Right lung (tissue), 10 donors: ENCODE measurements around the gene AP1G2. TPM values are rescaled to one million over a fixed set of nuclear protein-coding genes. Genes with fewer than 3 reads are reported as not detected.
"Not testable (repeated sequence)": the region's sequence is repeated elsewhere in the genome, so short reads cannot be mapped to it uniquely, and the experiment has no call there.

Source experiments
- DNase-seq, 2 donors: peaks; one replicate each; pipeline ENCODE4 v3.0.0-alpha.2; 2013
- long read RNA-seq, 8 donors: transcript quantifications; one replicate each; lab custom pipeline, GENCODE V29; 2026
- polyA plus RNA-seq, 5 donors: library from polyadenylated mRNA; unstranded; fragments of 120-200 nt; gene quantifications; one replicate each; pipeline versions ENCODE4 v1.2.1 to v1.2.3, GENCODE V29; 2013; ENCODE audit warnings: inconsistent platforms in 1 of 5, low replicate concordance in 1 of 5; ENCODE audit not compliant: insufficient read length in 5 of 5, insufficient read depth in 1 of 5

The AP1G2 gene, protein sequence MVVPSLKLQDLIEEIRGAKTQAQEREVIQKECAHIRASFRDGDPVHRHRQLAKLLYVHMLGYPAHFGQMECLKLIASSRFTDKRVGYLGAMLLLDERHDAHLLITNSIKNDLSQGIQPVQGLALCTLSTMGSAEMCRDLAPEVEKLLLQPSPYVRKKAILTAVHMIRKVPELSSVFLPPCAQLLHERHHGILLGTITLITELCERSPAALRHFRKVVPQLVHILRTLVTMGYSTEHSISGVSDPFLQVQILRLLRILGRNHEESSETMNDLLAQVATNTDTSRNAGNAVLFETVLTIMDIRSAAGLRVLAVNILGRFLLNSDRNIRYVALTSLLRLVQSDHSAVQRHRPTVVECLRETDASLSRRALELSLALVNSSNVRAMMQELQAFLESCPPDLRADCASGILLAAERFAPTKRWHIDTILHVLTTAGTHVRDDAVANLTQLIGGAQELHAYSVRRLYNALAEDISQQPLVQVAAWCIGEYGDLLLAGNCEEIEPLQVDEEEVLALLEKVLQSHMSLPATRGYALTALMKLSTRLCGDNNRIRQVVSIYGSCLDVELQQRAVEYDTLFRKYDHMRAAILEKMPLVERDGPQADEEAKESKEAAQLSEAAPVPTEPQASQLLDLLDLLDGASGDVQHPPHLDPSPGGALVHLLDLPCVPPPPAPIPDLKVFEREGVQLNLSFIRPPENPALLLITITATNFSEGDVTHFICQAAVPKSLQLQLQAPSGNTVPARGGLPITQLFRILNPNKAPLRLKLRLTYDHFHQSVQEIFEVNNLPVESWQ
- 10 to 100 TPM; 62.8 to 94.1 (median 78.2) TPM for polyA plus RNA-seq
- long read RNA-seq, donor 1, partial matches to known transcripts = 0 of 6 reads
- long read RNA-seq, donor 1, other reads (novel, unspliced or antisense) = 0 of 6 reads
- long read RNA-seq, donor 2, partial matches to known transcripts = 5 of 6 reads
- long read RNA-seq, donor 2, other reads (novel, unspliced or antisense) = 0 of 6 reads
- long read RNA-seq, donor 3, transcript AP1G2-214 (2 exons, 658 nt) = major isoform, 5 of 21 reads
- long read RNA-seq, donor 3, partial matches to known transcripts = 10 of 21 reads
- long read RNA-seq, donor 3, other reads (novel, unspliced or antisense) = 0 of 21 reads
- long read RNA-seq, donor 4, partial matches to known transcripts = 0 of 4 reads
- long read RNA-seq, donor 4, other reads (novel, unspliced or antisense) = 0 of 4 reads
- long read RNA-seq, donor 5, transcript AP1G2-214 (2 exons, 658 nt) = major isoform, 6 of 10 reads
- long read RNA-seq, donor 5, partial matches to known transcripts = 0 of 10 reads
- long read RNA-seq, donor 5, other reads (novel, unspliced or antisense) = 0 of 10 reads
- long read RNA-seq, donor 6, partial matches to known transcripts = 8 of 12 reads
- long read RNA-seq, donor 6, other reads (novel, unspliced or antisense) = 0 of 12 reads
- long read RNA-seq, donor 7, partial matches to known transcripts = 14 of 20 reads
- long read RNA-seq, donor 7, other reads (novel, unspliced or antisense) = 0 of 20 reads
- long read RNA-seq, donor 8 = 0 reads

DNA sequence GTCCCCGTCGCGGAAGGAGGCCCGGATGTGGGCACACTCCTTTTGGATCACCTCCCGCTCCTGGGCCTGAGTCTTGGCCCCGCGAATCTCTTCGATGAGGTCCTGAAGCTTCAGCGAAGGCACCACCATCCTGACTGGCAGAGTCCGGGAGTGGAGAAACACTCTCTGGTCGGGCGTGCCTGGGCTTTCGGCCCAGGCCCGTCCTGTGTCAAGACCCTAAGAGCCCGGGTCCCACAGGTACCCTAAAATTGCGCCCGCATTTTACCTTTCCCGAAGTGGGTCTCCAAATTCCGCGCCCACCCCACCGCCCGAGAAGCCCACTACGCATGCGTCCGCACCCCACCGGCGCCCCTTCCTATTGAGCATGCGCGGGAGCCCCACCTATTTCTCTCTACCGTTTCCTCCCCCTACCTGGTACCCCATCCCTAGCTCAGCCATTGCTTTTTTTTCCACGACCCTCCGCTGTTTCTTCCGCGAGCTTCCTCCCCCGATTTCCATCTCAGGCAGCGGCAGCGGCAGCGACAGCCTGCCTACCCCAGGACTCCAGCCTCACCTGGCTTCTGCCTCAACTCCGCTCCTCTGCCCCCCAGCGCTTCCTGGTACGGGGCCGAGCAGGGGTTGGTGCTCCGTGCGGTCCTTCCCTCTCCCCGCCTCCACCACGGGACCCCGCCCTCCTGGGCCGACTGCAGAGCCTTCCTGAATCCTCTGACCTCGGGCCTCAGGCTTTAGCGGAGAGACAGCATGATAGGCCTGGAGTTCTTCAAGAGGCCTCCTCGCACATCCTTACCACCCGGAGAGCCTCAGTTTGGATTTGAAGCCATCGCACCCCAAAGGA lies at the start of gene AP1G2:
Gene AP1G2 (minus strand): TSS at position 606 of the 835 bp plus-strand sequence. CDS start 477 bp downstream, at position 129.
- peak; percentile 75 to 77 for DNase-seq

DNA sequence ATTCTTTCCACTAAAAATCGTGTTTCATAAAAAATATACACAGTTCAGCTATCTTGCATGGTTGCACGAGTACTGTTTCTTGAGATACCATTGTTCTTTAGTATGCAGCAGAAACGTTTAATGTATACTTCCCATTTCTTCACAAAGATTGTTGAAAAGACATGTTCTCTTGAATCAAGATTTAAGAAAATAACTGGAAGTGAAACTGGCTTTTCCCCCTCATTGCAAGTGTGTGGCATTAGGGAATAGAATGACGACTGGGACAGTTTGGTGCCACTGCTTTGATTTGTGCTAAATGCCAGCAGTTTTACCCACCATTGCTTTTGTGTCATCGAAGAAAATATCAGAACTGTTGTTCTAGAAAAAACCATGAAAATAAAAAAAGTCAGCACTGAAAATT lies 48.3 kb upstream of the AP1G2 start:
- DNase-seq = no peak

GRCh38 chr14:23614395-23614828 lies 46.8 kb upstream of the AP1G2 start:
- DNase-seq = no peak

DNA sequence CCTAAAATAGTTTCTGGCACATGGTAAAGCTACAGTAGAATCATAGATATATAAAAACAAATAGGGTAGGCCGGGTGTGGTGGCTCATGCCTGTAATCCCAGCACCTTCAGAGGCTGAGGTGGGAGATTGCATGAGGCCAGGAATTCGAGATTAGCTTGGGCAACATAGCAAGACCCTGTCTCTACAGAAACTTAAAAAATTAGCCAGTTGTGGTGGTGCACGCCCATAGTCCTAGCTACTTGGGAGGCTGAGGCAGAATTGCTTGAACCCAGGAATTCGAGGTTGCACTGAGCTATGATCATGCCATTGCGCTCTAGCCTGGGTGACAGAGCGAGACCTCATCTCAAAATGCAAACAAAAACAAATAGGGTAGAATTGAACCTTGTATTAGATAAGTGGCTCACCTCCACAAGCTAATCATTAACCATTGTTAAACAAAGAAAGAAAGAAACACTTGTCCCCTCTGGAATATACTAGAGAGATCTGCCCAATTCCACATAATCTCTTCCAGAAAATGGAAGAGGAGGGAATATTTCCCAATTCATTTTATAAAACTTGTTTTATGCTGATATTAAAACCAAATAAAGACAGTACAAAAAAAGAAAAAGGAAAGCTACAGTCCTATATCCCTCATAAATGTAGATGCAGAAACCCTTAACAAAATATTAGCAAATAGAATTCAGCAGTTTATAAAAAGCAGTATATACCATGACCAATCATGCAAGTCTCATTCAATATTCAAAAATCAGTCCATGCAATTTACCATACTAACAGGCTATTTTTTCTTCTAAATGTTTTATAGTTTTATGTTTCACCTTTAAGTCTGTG lies 45.9 kb upstream of the AP1G2 start:
- DNase-seq = no peak

DNA sequence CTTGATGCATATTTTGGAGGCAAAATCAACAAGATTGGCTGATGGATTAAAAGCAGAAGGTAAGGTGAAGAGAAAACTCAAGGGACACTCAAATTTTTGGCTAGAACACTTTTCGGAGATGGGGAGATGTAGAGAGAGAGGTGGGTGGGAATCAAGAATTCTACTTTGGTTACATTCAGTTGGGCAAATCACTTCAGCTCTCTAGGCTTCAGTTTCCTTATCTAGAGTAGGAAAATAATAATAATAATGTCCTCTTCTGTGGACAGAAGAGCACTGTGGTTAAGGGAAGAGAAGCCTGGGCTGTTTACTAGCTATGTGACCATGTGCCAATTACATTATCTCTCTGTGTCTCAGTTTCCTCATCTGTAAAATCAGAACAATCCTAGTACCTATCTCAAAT lies 45.2 kb upstream of the AP1G2 start:
- no peak for DNase-seq

- DNase-seq = no peak
Observed at GRCh38 chr14:23612354-23612732, 44.8 kb upstream of the AP1G2 start.

- DNase-seq = no peak
Observed at GRCh38 chr14:23610815-23611289, 43.3 kb upstream of the AP1G2 start.

GRCh38 chr14:23610090-23610814 lies 42.7 kb upstream of the AP1G2 start:
- no peak for DNase-seq

DNA sequence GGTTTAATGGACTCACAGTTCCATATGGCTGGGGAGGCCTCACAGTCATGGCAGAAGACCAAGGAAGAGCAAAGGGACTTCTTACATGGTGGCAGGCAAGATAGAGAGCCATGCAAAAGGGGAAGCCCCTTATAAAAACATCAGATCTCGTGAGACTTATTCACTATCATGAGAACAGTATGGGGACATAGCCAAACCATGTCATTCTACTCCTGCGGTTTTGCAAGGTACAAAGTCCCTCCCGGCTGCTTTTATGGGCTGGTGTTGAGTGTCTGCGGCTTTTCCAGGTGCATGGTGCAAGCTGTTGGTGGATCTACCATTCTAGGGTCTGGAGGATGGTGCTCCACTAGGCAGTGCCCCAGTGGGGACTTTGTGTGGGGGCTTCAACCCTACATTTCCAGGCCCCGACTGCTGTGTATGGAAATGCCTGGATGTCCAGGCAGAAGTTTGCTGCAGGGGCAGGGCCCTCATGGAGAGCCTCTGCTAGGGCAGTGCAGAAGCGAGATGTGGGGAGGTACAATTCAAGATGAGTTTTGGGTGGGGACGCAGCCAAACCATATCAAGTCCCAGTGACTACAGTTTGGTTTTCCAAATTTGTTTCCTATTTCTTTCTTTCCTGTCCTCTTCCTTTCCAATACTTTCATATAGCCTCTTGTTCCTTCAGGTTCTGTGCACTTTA lies 42.0 kb upstream of the AP1G2 start:
- not testable (repeated sequence) for DNase-seq

DNA sequence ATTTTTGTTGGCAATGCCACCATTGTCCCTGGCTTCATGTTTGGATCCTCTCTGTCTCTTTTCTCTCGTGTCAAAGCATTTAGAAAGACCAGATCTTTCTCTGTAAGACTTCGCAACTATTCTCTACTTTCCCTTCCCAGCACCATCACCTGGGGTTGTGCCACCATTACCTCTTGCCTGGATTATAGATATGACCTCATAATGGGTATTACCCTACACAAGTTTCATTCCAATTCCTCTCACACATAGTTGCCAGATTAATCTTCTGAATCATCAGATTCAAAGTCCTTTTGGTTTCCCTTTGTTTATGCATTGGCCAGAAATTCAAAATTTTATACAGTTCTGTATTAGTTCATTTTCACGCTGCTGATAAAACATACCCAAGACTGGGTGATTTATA lies 41.4 kb upstream of the AP1G2 start:
- no peak for DNase-seq

GRCh38 chr14:23608454-23608853 lies 40.9 kb upstream of the AP1G2 start:
- DNase-seq = no peak

GRCh38 chr14:23605931-23606585 lies 38.5 kb upstream of the AP1G2 start:
- DNase-seq = no peak

DNA sequence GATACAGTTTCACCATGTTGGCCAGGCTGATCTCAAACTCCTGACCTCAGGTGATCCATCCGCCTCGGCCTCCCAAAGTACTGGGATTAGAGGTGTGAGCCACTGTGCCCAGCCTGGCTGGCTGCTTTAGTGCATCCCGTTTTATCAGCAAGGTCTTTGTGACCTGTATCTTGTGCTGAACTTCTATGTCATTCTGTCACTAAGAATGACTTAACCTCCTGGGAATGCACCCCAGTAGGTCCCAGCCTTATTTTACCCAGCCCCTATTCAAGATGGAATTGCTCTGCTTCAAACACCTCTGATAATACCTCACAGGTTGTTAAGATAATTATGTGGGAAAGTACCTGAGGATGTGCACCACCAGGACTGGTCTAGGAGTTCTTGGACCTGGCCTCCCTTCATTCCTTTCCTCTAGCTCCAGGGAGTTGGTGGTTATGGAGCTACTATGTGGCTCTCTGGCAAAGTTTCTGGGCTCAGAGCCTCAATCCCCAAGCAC lies 37.1 kb upstream of the AP1G2 start:
- no peak for DNase-seq

GRCh38 chr14:23604148-23604547 lies 36.6 kb upstream of the AP1G2 start:
- no peak for DNase-seq

GRCh38 chr14:23603103-23603502 lies 35.5 kb upstream of the AP1G2 start:
- DNase-seq = no peak

- DNase-seq = no peak
Observed at GRCh38 chr14:23602181-23603095, 34.8 kb upstream of the AP1G2 start.
